Adrenal gland (tissue), 12 donors: ENCODE results near the gene SLC35D2. TPM values are rescaled to one million over a fixed set of nuclear protein-coding genes. Genes with fewer than 3 reads are reported as not detected.
"Not testable (repeated sequence)": the region's sequence is repeated elsewhere in the genome, so short reads cannot be mapped to it uniquely, and the experiment has no call there.

Source experiments
- DNase-seq, 7 donors: peaks; one replicate each; pipeline ENCODE4 v3.0.0-alpha.2; 2019 to 2020
- H3K27ac ChIP-seq, 5 donors: fragments of 200-600 bp; sonication (generic) in 4 of 5; 1 replicate in 3 of 5; 2 replicates in 2 of 5; pipeline versions ENCODE4 v1.5.1 to v1.8.0; 2016 to 2020; ENCODE audit warnings: mild to moderate bottlenecking in 1 of 5
- H3K27me3 ChIP-seq: fragments of 200-600 bp; 2 replicates; pipeline ENCODE4 v1.8.0; 2021
- H3K36me3 ChIP-seq, 2 donors: fragments of 200-600 bp; replicated peaks in 1 of 2; 1 replicate in 1 of 2; 2 replicates in 1 of 2; pipeline versions ENCODE4 v1.5.1 to v1.8.0; 2018 to 2022
- H3K4me1 ChIP-seq, 2 donors: fragments of 200-600 bp; replicated peaks in 1 of 2; 1 replicate in 1 of 2; 2 replicates in 1 of 2; pipeline versions ENCODE4 v1.5.1 to v1.8.0; 2018 to 2021
- H3K4me3 ChIP-seq, 4 donors: fragments of 200-600 bp; sonication (generic) in 3 of 4; one replicate each; pipeline ENCODE4 v1.5.1; 2016 to 2018
- H3K9me3 ChIP-seq, 3 donors: fragments of 200-600 bp; sonication (generic) in 1 of 3; replicated peaks in 1 of 3; 1 replicate in 2 of 3; 2 replicates in 1 of 3; pipeline versions ENCODE4 v1.5.1 to v1.8.0; 2016 to 2021
- POLR2A ChIP-seq, 2 donors: fragments of 450-650 bp; IDR thresholded peaks; one replicate each; pipeline ENCODE4 v1.6.1; 2017; ENCODE audit warnings: antibody characterized with exemption in 2 of 2, mild to moderate bottlenecking in 2 of 2, moderate library complexity in 1 of 2
- WGBS, 4 donors: extraction: QIAGEN DNeasy Blood & Tissue Kit in 2 of 4; methylation state at CpG; one replicate each; pipeline versions ENCODE4 v1.1.5 to v1.1.7; 2013 to 2017; 5-methylcytosine and 5-hydroxymethylcytosine counted together
- intact Hi-C, 2 donors: fragments of 100-400 bp; cut with DNase I; formaldehyde crosslinking; loops; one replicate each; pipeline versions ENCODE4 v1.14.1 to v1.15.0; 2022 to 2023
- polyA plus RNA-seq, 3 donors: library from polyadenylated mRNA; stranded (reverse); fragments of 200-250 nt in 2 of 3; fragments of 350-450 nt in 1 of 3; fragmentation: Illumina TruSeq in 1 of 3; extraction: RNeasy Lipid Tissue Mini Kit (QIAGEN cat#74804) in 1 of 3; gene quantifications; one replicate each; pipeline ENCODE4 v1.2.3, GENCODE V29; 2013 to 2014
- total RNA-seq, 9 donors: library from RNA; depleted of rRNA in 4 of 9; stranded (reverse); fragments of >200 nt in 4 of 9; fragments of 120-200 nt in 1 of 9; fragmentation: NEBNext Ultra II Directional in 1 of 9; extraction: Animal tissue kit (Norgen Biotek cat#: 25700) in 1 of 9; gene quantifications; one replicate each; pipeline versions ENCODE4 v1.1.0 to v1.2.4, GENCODE V29; 2013 to 2023
- TF ChIP-seq, protein P1 (sequence below), 6 experiments: fragments of 450-650 bp in 4 of 6; fragments of 200-600 bp in 2 of 6; sonication (generic) in 1 of 6; IDR thresholded peaks; 1 replicate in 5 of 6; 2 replicates in 1 of 6; pipeline versions ENCODE4 v1.5.1 to v1.8.0; 2016 to 2021; ENCODE audit warnings: antibody characterized with exemption in 6 of 6, mild to moderate bottlenecking in 2 of 6, moderate library complexity in 1 of 6
- donor health status: healthy with polysubstance abuse.
- donor health status: Bipolar disorder and iron deficiency.
- donor health status: DM: yes; HTN: yes; CAD: no.
- donor health status: DM: no; HTN: no; CAD: no.
- donor health status: DM: no; HTN: no; CAD: no.
- donor health status: DM: yes; HTN: yes; CAD: no.

SLC35D2 gene
- total and polyA plus RNA-seq, 12 donors = 6.9 to 20.8 (median 14.0) TPM

DNA sequence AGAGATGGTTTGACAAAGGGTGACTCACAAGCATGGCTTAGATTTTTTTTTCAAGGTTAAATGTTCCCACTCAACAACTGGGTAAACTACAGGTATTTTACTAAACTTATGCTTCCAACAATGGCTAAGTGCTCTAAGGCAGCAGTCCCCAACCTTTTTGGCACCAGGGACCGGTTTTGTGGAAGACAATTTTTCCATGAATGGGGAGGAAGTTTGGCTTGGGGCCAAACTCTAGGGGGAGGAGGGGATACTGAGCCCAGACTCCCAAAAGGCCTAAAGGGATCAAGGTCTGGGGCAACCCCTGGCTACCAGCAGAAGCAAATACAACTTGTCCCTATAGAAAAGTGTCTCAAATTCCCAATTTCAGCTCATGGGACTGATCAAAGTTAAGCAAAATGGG, 49.6 kb downstream of the SLC35D2 start:
- Histone ChIP-seq H3K4me1 (peaks cover 0 to 6% of the 10 kb centered on the region in 2 donors), H3K4me3 (no peak overlapping the region), H3K9me3 (no peaks in the 10 kb centered on the region), H3K27ac (no peak overlapping the region), H3K27me3 (no peaks in the 10 kb centered on the region), H3K36me3 (no peaks in the 10 kb centered on the region)
- intact Hi-C loops = loop anchor here in 1 of 2 donors (5.0 kb wide), 1 partner anchor 333 kb away; no protein-coding TSS in a partner anchor
- TF ChIP-seq POLR2A (IDR thresholded peaks at IDR 0.05) = no peak
- TF ChIP-seq, protein P1, sequence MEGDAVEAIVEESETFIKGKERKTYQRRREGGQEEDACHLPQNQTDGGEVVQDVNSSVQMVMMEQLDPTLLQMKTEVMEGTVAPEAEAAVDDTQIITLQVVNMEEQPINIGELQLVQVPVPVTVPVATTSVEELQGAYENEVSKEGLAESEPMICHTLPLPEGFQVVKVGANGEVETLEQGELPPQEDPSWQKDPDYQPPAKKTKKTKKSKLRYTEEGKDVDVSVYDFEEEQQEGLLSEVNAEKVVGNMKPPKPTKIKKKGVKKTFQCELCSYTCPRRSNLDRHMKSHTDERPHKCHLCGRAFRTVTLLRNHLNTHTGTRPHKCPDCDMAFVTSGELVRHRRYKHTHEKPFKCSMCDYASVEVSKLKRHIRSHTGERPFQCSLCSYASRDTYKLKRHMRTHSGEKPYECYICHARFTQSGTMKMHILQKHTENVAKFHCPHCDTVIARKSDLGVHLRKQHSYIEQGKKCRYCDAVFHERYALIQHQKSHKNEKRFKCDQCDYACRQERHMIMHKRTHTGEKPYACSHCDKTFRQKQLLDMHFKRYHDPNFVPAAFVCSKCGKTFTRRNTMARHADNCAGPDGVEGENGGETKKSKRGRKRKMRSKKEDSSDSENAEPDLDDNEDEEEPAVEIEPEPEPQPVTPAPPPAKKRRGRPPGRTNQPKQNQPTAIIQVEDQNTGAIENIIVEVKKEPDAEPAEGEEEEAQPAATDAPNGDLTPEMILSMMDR (IDR thresholded peaks at IDR 0.05) = no peak
- DNase-seq = no peak
- WGBS, 4 donors = 32 to 67% (median 51%) methylated on average over 1 of the region's 1 CpG

DNA sequence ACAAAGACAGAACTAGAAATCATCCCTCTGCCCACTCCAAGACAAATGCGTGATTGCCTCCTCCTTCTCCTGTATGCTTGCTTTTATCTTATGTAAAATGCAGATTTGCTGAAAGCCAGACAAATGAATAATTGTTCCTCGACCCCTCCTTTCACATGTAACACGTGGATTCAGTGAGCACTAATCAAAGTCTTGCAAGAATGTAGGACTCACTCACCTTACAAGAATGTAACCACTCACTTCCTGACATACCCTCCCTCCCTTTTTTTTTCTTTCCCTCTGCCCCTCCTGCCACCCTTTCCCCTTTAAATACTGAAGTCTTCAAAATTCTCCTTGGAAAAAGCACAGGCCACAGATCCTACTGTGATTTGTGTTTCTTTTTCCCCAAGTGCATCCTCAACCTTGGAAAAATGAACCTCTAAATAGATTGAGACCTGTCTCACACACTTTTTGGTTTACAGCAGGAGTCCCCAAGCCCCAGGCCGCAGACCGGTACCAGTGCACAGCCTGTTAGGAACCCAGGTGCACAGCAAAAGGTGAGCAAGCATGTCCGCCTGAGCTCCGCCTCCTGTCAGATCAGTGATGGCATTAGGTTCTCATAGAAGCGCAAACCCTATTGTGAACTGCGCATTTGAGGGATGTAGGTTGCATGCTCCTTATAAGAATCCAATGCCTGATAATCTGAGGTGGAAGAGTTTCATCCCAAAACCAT, 52.1 kb downstream of the SLC35D2 start:
- H3K9me3 ChIP-seq = no peaks in the 10 kb centered on the region
- no peaks in the 10 kb centered on the region for H3K36me3 ChIP-seq
- WGBS, 4 donors = 90 to 95% (median 94%) methylated on average over 9 of the region's 9 CpGs
- no peak for DNase-seq
- H3K27ac ChIP-seq = no peak overlapping the region
- intact Hi-C loops = loop anchor here in 1 of 2 donors (5.0 kb wide), 1 partner anchor 336 kb away; no protein-coding TSS in a partner anchor
- no peak overlapping the region for H3K4me3 ChIP-seq
- TF ChIP-seq, protein P1 (IDR thresholded peaks at IDR 0.05) = no peak
- no peak for TF ChIP-seq POLR2A (IDR thresholded peaks at IDR 0.05)
- H3K4me1 ChIP-seq = peaks cover 0 to 6% of the 10 kb centered on the region in 2 donors
- no peaks in the 10 kb centered on the region for H3K27me3 ChIP-seq

DNA sequence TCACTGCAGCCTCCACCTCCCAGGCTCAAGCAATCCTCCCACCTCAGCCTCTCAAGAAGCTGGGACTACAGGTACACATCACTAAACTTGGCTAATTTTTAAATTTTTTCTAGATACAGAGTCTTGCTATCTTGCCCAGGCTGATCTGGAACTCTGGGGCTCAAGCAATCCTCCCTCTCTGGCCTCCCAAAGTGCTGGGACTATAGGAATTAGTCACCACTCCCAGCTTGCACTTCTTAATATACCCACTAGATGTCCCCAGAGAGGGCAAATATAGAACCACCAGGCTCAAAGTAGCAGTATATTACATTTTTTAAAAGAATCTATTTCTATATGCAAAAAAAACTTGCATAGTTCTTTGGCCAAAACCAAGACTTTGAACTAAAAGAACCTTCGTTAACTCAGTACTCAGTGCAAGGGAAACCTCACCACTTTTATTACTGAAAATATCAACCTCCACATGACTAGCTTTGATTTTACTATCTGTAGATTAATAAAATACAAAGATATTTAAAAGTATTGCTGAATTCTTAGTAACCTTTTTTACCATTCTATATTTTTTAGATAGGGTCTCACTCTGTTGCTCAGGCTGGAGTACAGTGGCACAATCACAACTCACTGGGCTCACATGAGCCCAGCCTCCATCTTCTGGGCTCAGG, 55.7 kb downstream of the SLC35D2 start:
- no peak for TF ChIP-seq POLR2A (IDR thresholded peaks at IDR 0.05)
- TF ChIP-seq, protein P1 (IDR thresholded peaks at IDR 0.05) = peak; percentile 79 to 87 (median 82)
- intact Hi-C loops = no loop called here
- Histone ChIP-seq H3K4me1 (no peaks in the 10 kb centered on the region), H3K27ac (no peak overlapping the region), H3K27me3 (no peaks in the 10 kb centered on the region), H3K36me3 (no peaks in the 10 kb centered on the region), H3K9me3 (no peaks in the 10 kb centered on the region), H3K4me3 (no peak overlapping the region)
- peak in 6 of 7 donors; percentile 28 to 70 (median 58) for DNase-seq
- 24 to 50% (median 39%) methylated on average over 1 of the region's 1 CpG for WGBS, 4 donors

DNA sequence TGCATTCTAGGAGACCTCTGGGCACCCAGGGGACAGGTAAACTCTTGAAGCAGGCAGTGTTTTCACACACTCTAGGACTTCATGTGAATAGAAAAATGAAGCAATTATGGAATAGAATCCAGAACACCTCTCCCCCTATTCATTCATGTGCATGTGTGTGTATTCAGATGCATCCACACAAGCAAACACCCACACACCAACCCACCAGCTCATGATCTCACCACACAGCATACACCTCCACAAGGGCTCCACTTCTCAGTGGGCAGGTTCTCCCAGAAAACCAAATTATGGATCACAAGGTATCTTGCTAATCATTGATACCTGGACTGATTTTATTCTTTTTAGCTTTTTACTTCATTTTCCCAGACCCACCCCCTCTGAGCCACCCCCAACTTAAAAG, 60.3 kb downstream of the SLC35D2 start:
- TF ChIP-seq POLR2A (IDR thresholded peaks at IDR 0.05) = no peak
- TF ChIP-seq, protein P1 (IDR thresholded peaks at IDR 0.05) = no peak
- Histone ChIP-seq H3K36me3 (no peaks in the 10 kb centered on the region), H3K9me3 (no peaks in the 10 kb centered on the region), H3K27ac (no peak overlapping the region), H3K4me3 (no peak overlapping the region), H3K4me1 (no peaks in the 10 kb centered on the region), H3K27me3 (no peaks in the 10 kb centered on the region)
- no peak for DNase-seq
- intact Hi-C loops = no loop called here

DNA sequence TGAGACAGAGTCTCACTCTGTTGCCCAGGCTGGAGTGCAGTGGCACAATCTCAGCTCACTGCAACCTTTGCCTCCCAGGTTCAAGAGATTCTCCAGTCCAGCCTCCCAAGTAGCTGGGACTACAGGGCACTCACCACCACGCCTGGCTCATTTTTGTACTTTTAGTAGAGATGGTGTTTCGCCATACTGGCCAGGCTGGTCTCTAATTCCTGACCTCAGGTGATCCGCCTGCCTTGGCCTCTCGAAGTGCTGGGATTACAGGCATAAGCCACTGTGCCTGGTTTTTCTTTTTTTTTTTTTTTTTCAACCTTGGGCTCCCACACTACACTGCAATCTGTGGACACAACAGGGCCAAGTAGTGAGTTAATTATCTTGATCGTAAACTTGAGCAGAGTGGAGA, 60.8 kb downstream of the SLC35D2 start:
- intact Hi-C loops, H3K4me3 ChIP-seq, H3K27me3 ChIP-seq, H3K27ac ChIP-seq, H3K36me3 ChIP-seq, H3K4me1 ChIP-seq, H3K9me3 ChIP-seq, DNase-seq: not testable (repeated sequence)
- 87 to 97% (median 93%) methylated on average over 5 of the region's 5 CpGs for WGBS, 4 donors

DNA sequence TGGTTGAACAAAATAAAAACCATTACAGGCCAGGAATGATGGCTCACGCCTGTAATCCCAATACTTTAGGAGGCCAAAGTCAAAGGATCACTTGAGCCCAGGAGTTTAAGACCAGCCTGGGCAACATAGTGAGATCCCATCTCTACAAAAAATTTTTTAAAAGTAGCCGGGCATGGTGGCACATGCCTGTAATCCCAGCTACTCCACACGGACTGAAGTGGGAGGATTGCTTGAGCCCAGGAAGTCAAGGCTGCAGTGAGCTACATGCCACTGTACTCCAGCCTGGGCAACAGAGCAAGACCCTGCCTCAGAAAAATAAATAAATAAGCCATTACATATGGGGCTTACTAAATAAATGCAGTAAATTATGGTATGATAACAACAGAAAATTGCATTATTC, 61.3 kb downstream of the SLC35D2 start:
- DNase-seq, H3K9me3 ChIP-seq, intact Hi-C loops, H3K27ac ChIP-seq, H3K36me3 ChIP-seq, H3K27me3 ChIP-seq, H3K4me3 ChIP-seq, H3K4me1 ChIP-seq: not testable (repeated sequence)
- 88 to 95% (median 91%) methylated on average over 3 of the region's 3 CpGs for WGBS, 4 donors
